ENCODE measurements around the gene MLXIP.

MLXIP gene

DNA sequence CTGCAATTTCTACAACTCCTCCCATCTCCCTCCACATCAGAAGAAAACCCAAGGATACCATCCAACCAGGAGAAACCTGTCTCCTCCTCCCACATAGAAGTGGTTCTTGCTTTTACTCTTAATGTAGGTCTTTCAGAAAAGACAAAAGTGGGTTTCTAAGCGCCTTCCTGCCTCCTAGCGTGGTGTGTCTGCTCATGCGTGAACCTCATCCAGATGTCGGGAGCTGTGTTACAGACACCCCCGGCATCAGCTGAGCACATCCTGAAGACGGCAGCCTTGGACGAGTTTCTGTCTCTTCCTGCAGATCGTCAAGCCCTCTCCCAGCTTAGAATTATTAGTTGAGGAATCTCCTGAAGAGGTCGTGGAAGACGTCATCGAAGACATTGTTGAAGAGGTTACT, 113.9 kb downstream of the MLXIP start:
- FAIRE-seq = no peak

DNA sequence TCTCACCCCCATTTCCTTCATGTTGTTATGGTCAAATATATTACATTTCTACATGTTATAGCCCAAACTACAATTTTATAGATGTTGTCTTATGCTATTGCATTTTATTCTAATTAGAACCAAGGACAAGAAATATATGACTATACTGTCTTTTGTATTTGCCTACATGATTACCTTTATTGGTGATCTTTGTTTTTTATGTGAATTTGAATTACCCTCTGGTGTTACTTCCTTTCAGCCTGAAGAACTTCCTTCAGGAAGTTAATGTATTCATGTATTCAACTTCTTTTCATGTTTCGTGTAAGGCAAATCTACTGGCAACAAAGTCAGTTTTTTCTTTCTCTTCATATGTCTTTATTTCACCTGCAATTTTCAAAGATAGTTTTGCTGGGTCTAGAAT, 116.2 kb downstream of the MLXIP start:
- FAIRE-seq = no peak

GRCh38 chr12:122195405-122195804, 116.8 kb downstream of the MLXIP start:
- FAIRE-seq = no peak

All from A204.1 (cell line).